VCaP (cell line): Measurements from ENCODE around the gene KIF23.

Source experiments
- H3K27ac ChIP-seq: fragments of 450-650 bp; 2 replicates; pipeline ENCODE4 v1.5.1; 2017
- TF ChIP-seq, protein P1 (sequence below): fragments of 450-650 bp; conservative IDR thresholded peaks from 2 replicates; pipeline ENCODE4 v1.5.1; 2017; ENCODE audit warnings: mild to moderate bottlenecking, moderate library complexity

The KIF23 gene

DNA sequence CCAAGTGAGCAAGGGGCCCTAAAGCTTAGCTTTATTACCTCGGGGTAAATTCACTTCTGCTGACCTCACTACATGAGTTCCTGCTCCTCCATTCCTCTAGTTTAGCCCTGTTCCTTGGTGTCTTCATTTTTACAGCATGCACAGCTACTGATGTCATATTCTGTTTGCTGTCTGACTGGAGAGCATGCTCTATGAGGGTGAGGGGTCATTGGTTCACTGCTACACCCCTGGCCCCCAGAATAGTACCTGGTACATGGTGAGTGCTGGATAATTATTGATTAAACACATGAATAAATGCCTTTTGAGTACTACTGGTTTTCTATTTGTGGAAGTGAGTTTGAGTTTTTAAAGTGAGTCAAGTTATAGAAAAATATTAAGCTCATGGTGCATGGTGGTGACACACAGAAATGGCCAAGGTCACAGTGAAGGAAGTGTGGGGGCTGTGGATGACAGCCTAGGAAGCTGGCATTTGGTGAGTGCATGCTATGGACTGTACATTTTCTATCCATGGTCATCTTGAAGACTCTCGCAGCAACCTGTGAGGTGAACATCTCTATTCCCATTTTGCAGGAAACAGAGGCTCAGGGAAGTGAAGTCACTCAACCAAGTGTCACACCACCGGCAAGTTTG is 72.4 kb downstream of the KIF23 start:
- TF ChIP-seq, protein P1, sequence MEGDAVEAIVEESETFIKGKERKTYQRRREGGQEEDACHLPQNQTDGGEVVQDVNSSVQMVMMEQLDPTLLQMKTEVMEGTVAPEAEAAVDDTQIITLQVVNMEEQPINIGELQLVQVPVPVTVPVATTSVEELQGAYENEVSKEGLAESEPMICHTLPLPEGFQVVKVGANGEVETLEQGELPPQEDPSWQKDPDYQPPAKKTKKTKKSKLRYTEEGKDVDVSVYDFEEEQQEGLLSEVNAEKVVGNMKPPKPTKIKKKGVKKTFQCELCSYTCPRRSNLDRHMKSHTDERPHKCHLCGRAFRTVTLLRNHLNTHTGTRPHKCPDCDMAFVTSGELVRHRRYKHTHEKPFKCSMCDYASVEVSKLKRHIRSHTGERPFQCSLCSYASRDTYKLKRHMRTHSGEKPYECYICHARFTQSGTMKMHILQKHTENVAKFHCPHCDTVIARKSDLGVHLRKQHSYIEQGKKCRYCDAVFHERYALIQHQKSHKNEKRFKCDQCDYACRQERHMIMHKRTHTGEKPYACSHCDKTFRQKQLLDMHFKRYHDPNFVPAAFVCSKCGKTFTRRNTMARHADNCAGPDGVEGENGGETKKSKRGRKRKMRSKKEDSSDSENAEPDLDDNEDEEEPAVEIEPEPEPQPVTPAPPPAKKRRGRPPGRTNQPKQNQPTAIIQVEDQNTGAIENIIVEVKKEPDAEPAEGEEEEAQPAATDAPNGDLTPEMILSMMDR = no peak
- no peak overlapping the region for H3K27ac ChIP-seq

DNA sequence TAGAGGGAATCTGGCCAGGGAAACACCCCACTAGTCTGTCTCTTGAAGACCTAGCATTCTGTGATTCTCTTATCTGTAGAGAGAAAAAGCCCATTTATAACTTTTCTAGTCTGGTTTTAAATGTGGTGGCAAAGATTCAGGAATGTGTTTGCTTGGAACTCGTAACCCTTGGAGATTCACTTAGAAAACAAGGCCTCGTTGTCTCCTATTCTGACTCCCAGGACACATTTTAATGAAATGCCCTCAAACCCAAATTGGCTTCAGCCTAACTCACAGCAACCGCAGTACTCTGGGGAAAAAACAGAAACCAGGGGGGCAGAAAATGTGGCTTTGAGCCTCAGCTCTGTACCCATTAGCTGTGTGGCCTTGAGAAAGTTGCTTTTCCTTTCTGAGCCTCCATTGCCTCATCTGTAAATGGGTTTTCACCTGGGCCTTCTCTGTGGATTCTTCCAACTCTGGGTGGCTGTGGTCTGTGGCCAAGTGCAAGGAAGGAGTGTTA is 75.0 kb downstream of the KIF23 start:
- TF ChIP-seq, protein P1 = no peak
- peak overlapping the region; percentile 53 for H3K27ac ChIP-seq

DNA sequence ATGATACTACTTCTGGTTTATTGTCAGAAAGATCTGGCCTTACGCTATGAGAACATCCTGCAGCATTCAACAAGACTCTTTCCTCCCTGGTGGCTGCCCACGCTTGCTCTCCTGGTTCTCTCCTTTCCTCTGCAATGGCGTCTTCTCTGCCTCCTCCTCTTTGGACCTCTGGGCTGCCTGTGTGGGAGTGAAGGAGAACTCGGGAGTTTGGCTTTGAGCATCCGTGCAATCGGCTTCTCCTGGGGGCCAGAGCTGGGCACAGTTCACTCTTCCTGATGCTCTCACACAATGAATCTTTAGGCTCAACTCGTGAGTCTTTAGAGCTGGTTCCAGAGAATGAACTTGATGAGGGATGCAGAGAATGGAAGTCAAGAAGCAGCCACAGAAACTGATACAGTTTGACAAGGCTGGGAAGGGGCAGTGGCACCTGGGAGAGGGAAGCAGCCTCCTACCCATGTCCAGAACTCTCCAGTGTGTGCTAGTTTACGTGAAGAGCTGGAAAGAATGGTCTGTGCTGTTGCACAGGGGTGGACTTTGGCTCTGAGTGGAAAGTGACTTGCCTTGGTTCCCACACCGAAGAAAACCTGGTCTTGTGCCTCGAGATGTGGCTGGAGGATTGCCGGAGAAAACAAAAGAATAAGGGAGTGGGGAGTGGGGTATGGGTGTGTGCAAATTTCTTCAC is 76.3 kb downstream of the KIF23 start:
- TF ChIP-seq, protein P1 = no peak
- H3K27ac ChIP-seq = no peak overlapping the region

DNA sequence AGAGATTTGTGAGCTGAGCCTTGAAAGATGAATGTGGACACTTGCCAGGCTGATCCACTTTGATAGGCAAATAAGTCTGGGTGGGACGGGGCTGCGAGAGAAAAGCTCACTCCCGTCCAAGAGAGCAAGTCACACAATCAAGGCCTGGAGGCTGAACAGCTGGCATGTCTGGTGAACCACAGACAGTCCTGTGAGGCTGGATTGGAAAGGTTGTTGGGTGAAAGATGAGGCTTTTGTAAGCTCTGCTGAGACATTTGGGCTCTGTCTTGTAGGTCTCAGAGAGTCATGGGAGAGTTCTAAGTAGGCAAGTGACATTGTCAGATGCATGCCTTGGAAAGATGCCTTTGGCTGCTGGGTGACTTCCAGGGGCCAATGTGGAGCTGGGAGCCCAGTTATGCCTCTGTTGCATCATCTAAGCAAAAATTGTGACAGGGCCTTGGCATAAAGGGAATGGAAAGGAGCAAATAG is 76.9 kb downstream of the KIF23 start:
- TF ChIP-seq, protein P1 = no peak
- H3K27ac ChIP-seq = no peak overlapping the region

DNA sequence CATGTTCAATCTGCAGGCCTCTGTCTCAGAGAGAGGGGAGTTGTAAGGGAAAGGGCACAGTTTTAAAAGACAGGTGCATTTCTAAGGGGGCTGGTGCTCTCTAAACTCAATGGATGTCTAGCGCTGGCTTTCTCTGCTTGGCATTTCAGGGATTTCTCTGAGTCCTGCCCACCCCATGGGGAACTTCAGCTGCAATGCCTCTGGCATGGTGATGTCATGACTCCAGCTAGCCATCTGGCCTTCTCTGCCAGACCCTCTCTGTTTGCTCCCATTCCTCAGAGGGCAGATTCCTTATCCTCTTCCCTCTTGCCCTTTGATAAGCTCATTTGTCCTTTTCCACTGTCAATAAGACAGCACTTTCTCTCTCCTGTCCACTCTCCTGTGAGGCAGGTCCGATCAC is 79.3 kb downstream of the KIF23 start:
- no peak overlapping the region for H3K27ac ChIP-seq
- TF ChIP-seq, protein P1 = no peak

DNA sequence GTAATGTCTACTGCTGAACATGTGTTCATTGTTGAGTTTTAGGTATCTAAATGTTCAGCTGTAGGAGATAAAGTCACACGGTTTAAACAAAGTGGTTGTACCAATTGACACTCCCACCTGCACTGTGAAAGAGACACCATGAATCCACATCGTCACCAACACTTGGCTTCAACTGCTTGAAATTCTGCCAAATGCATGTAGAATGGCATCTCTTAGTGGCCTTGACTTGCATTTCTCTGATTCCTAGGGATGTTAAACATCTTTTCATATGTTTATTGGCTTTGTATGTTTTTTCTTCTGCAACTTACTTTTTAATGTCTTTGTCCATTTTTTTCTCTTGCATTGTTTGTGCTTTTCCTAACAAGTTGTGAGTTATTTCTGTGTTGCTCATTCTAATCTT is 81.9 kb downstream of the KIF23 start:
- TF ChIP-seq, protein P1 = no peak

DNA sequence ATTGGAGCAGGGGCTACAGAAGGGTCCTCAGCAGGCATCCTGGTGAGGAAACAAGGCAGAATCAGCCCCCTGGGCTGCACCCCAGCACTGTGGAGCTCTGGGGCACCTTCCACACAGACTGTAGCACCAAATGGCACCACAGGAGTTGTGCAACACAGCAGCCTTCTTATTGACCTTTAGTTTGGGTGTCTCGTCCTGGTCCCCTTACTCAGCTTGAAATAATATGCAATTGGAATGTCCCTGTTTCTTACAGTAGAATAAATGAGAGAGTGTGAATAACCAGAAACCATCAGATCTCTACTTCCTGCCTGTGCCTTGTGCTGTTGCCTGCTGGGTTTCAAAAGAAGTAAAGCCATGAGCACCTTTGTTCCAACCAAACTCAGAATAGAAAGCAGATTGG is 82.9 kb downstream of the KIF23 start:
- TF ChIP-seq, protein P1 = no peak
- H3K27ac ChIP-seq = no peak overlapping the region

More for the DNA sequence above, 81.9 kb downstream of the KIF23 start:
- H3K27ac ChIP-seq = no peak overlapping the region
